Thoracic aorta endothelial cell (primary cell): ENCODE measurements around the gene GALNS. TPM values are rescaled to one million over a fixed set of nuclear protein-coding genes. Genes with fewer than 3 reads are reported as not detected.

Experiments used
- total RNA-seq: library from RNA; depleted of rRNA; stranded (reverse); fragments of >200 nt; gene quantifications from 2 replicates; pipeline ENCODE4 v1.2.3, GENCODE V29; 2012

Gene GALNS, protein sequence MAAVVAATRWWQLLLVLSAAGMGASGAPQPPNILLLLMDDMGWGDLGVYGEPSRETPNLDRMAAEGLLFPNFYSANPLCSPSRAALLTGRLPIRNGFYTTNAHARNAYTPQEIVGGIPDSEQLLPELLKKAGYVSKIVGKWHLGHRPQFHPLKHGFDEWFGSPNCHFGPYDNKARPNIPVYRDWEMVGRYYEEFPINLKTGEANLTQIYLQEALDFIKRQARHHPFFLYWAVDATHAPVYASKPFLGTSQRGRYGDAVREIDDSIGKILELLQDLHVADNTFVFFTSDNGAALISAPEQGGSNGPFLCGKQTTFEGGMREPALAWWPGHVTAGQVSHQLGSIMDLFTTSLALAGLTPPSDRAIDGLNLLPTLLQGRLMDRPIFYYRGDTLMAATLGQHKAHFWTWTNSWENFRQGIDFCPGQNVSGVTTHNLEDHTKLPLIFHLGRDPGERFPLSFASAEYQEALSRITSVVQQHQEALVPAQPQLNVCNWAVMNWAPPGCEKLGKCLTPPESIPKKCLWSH
- total RNA-seq = 20.3 and 22.3 TPM in 2 replicates

GRCh38 chr16:88856828-88857727 is at the start of gene GALNS, which contains the start of gene TRAPPC2L:
Gene GALNS, minus strand, starts transcription at chr16:88856947. Its CDS starts 70 bp downstream, at chr16:88856877.
Gene TRAPPC2L, plus strand, starts transcription at chr16:88857127. Its CDS starts 24 bp downstream, at chr16:88857151.

GRCh38 chr16:88866151-88866920 is 9.6 kb upstream of the GALNS start, which contains the start of gene PABPN1L:
Gene PABPN1L, minus strand, starts transcription at chr16:88866660. Its CDS starts 54 bp downstream, at chr16:88866606.

GRCh38 chr16:88811769-88812512 is 44.8 kb downstream of the GALNS start, which contains the start of gene APRT:
Gene APRT, minus strand, starts transcription at chr16:88811928. Its CDS starts 29 bp downstream, at chr16:88811899.

GRCh38 chr16:88803264-88803987 is 53.3 kb downstream of the GALNS start, which contains the start of gene CDT1:
Gene CDT1, plus strand, starts transcription at chr16:88803789. Its CDS starts 43 bp downstream, at chr16:88803832.

GRCh38 chr16:88785106-88785924 is 71.4 kb downstream of the GALNS start, which contains the start of gene PIEZO1:
Gene PIEZO1, minus strand, starts transcription at chr16:88785220. Its CDS starts 256 bp downstream, at chr16:88784964.

Other genes with a start within 250 kb of the GALNS start
- gene IL17C, start 218.4 kb downstream of the GALNS start, total RNA-seq = not detected in 2 replicates
- 48.4 and 64.0 TPM in 2 replicates for gene CYBA, start 205.9 kb downstream of the GALNS start, total RNA-seq
- gene MVD, start 193.9 kb downstream of the GALNS start, total RNA-seq = 39.1 and 72.0 TPM in 2 replicates
- 0.13 TPM in 1 of 2 replicates, not detected in the other for gene SNAI3, start 170.4 kb downstream of the GALNS start, total RNA-seq
- 17.7 and 20.2 TPM in 2 replicates for gene RNF166, start 150.5 kb downstream of the GALNS start, total RNA-seq
- 23.7 and 27.6 TPM in 2 replicates for gene CTU2, start 150.4 kb downstream of the GALNS start, total RNA-seq
- gene PIEZO1, start 71.7 kb downstream of the GALNS start, total RNA-seq = 170 and 208 TPM in 2 replicates
- 12.9 and 23.9 TPM in 2 replicates for gene CDT1, start 53.2 kb downstream of the GALNS start, total RNA-seq
- 89.5 and 105 TPM in 2 replicates for gene APRT, start 45.0 kb downstream of the GALNS start, total RNA-seq
- 42.8 and 43.7 TPM in 2 replicates for gene TRAPPC2L, start 180 bp upstream of the GALNS start, total RNA-seq
- not detected in 2 replicates for gene PABPN1L, start 9.7 kb upstream of the GALNS start, total RNA-seq
- not detected in 2 replicates for gene CBFA2T3, start 120.3 kb upstream of the GALNS start, total RNA-seq
- gene ACSF3, start 236.9 kb upstream of the GALNS start, total RNA-seq = 24.9 and 28.6 TPM in 2 replicates